GM13976 (cell line): ENCODE results near the gene PTEN.
A peak's percentile ranks its signal among the peaks of the same experiment; 100 is the strongest.

Experiments used
- DNase-seq: peaks from one replicate; pipeline ENCODE4 v3.0.0; 2012; ENCODE audit warnings: low spot score
- CTCF ChIP-seq: IDR thresholded peaks from 2 replicates; pipeline ENCODE4 v1.5.1; 2012; ENCODE audit warnings: borderline replicate concordance, mild to moderate bottlenecking; ENCODE audit not compliant: insufficient read depth; ENCODE audit errors: extremely low read depth, missing control alignments, control extremely low read depth
- in situ Hi-C: fragments of 300-500 bp; cut with MboI; formaldehyde crosslinking; loops from one replicate; pipeline ENCODE4 v1.12.0; 2022; ENCODE audit warnings: low sequenced_read_pairs, mixed read lengths, inconsistent platforms; ENCODE audit not compliant: unreplicated experiment

The PTEN gene

DNA sequence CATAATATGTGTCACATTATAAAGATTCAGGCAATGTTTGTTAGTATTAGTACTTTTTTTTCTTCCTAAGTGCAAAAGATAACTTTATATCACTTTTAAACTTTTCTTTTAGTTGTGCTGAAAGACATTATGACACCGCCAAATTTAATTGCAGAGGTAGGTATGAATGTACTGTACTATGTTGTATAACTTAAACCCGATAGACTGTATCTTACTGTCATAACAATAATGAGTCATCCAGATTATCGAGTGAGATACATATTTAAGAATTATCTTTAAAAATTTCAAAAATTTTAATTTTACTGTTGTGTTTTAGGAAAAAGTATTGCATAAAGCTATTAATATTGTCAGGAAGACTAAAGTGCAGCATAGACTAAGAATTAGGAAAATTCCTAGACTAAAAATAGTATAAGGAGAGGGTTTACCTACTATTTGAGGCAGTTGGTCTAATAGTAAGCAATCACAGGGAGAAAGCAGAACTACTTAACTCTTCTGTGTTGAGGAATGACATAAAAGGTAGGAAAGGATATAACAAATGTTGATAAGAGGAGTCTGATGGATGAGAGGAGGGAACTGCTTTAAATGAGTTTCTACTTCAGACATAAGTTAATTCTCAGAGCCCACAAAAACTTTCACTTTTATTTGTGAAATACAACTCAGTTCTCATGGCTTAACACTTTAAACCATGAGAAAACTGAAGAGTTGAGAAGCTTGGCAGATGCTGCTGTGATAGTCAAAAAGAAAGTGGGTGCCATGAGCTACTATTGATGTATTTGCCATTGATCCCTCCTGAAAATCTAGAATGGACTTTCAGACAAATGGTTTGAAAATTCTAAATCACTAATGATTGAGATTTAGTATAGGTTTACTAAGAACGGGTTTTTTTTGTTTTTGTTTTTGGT lies 67.8 kb downstream of the PTEN start:
- DNase-seq: peak; percentile 26
- in situ Hi-C loops: no loop called here
- TF ChIP-seq CTCF: no peak

DNA sequence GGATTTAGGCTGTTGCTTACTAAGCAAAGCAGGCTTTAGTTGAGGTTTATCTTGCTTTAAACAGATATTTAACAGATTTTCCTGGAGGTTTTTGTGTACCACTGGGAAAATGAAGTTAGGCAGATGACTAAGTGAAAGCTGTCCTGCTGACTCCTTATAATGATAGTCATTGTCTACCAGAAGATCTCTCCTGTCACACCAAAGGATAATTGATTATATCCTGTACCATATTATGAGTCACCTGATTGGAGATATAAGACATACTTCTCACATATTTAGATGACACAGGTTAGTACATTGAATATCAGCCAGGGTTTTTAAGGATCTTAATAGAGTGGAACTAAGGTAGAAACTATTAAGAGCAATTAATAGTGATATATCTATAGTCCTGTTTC lies 68.4 kb downstream of the PTEN start:
- DNase-seq: no peak
- in situ Hi-C loops: no loop called here
- TF ChIP-seq CTCF: no peak

DNA sequence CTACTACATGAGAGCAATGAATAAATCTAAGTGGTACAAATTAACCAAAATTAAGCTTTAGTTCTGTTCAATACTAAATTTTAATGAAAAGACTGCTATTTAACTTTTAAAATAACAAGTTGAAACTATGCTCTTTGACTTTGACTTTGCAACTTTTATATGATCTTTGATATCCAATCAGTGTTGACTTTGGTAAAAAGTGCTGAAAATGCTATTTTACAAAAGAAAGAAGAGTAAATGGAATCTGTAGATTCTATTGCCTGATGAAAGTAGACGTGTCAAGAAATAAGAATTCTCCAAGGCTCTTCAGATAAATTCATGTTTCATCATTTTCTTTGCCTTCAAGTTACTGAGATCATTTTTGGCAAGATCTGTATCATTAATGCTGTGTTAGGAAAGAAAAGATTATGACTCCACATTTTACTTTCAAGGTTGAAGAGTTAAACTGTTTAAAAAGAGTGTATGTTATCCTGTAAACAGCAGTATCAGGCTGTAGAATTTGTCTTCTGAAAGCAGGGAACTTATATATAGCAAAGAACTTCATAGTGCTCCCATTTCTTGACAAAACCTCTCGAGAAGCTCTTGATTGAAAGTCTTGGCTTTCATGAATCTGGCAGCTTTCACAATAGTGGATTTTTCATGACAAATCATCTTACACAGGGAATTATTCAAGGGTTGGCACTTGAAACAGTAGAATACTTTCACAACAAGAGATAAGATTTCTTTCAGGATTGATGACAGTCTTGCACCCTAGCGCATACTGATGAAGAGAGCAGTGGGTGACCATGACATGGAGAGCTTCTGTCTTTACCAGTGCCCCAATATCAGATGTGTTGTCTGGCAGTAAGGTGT lies 72.1 kb downstream of the PTEN start:
- no peak for DNase-seq
- no peak for TF ChIP-seq CTCF
- in situ Hi-C loops: no loop called here

GRCh38 chr10:87940210-87940609 lies 76.8 kb downstream of the PTEN start:
- TF ChIP-seq CTCF: no peak
- in situ Hi-C loops: no loop called here
- DNase-seq: no peak

DNA sequence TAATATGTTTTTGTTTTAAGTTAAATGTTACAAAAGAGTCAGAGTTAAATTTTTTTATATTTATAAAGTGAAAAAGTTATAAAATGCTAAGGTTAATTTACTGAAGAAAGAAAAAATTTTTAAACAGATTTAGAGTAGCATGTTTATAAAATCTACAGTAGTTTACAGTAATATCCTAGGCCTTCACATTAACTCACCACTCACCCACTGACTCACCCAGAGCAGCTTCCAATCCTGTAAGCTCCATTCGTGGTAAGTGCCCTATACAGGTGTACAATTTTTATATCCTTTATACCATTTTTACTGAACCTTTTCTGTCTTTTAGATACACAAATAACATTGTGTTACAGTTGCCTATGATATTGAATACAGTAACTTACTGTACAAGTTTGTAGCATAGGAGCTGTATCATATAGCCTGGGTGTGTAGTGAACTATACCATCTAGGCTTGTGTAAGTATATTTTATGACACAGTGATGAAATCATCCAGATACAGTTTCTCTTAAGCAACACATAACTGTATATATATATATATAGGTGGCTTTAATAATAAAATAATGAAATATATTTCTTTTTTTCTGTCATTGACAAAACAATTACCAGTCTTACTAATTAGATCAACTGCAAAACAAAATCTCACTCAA lies 79.6 kb downstream of the PTEN start:
- TF ChIP-seq CTCF: no peak
- in situ Hi-C loops: no loop called here
- no peak for DNase-seq

GRCh38 chr10:87945984-87946383 lies 82.6 kb downstream of the PTEN start:
- in situ Hi-C loops: no loop called here

More at GRCh38 chr10:87945984-87946383, 82.6 kb downstream of the PTEN start:
- DNase-seq: no peak
- TF ChIP-seq CTCF: no peak
